ENCODE data around the gene ZNF337.
"Not testable (repeated sequence)": the region's sequence is repeated elsewhere in the genome, so short reads cannot be mapped to it uniquely, and the experiment has no call there.

The ZNF337 gene

DNA sequence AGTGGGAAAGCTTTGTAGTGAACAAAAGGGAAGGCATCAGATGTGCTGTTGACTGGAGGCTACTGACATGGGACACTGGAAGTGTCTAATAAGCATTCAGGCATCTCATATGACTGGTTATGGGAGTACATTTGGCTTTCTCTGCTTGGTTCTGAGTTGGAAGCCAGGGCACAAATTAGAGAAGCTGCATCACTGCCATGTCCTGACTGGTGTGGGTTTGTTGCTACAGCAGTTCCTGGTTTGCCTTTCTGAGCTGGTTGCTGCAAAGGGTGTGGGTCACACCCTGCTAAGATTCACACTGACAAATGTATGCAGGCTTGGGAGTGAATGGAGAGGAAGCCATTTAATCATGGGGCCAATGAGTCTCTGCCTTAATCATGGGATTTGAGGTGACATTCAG is 36.7 kb downstream of the ZNF337 start:
- no peak overlapping the region for H3K27ac ChIP-seq
- ChIA-PET CTCF (no interaction called here), POLR2A (ENCODE audit: low non-redundant PET) (no interaction called here)
- TF ChIP-seq, protein P1, sequence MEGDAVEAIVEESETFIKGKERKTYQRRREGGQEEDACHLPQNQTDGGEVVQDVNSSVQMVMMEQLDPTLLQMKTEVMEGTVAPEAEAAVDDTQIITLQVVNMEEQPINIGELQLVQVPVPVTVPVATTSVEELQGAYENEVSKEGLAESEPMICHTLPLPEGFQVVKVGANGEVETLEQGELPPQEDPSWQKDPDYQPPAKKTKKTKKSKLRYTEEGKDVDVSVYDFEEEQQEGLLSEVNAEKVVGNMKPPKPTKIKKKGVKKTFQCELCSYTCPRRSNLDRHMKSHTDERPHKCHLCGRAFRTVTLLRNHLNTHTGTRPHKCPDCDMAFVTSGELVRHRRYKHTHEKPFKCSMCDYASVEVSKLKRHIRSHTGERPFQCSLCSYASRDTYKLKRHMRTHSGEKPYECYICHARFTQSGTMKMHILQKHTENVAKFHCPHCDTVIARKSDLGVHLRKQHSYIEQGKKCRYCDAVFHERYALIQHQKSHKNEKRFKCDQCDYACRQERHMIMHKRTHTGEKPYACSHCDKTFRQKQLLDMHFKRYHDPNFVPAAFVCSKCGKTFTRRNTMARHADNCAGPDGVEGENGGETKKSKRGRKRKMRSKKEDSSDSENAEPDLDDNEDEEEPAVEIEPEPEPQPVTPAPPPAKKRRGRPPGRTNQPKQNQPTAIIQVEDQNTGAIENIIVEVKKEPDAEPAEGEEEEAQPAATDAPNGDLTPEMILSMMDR (conservative IDR thresholded peaks at IDR 0.05; ENCODE audit: low read depth): no peak
- DNase-seq (ENCODE audit: low spot score): no peak

DNA sequence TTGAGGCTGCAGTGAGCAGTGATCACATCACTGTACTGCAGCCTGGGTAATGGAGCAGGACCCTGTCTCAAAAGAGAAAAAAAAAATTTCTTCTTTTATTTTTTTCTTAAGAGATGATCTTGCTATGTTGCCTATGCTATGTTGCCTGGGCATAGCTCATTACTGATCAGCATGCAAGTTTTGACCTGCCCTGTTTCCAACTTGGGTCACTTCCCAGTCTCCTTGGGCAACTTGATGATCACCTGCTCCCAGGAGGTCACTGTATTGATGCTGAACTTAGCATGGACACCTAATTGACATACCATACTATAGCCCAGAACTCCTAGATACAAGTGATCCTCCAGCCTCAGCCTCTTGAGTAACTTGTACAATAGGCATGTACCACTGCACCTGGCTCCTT is 42.2 kb downstream of the ZNF337 start:
- CTCF ChIA-PET: interaction anchor here (0.5 kb wide), 1 partner anchor 247 kb away, joined by 3 read pairs; the partner anchor contains the start of gene GINS1
- TF ChIP-seq, protein P1 (conservative IDR thresholded peaks at IDR 0.05; ENCODE audit: low read depth): no peak
- DNase-seq (ENCODE audit: low spot score): peak; percentile 29
- POLR2A ChIA-PET (ENCODE audit: low non-redundant PET): no interaction called here
- peak overlapping the region; percentile 46 for H3K27ac ChIP-seq

DNA sequence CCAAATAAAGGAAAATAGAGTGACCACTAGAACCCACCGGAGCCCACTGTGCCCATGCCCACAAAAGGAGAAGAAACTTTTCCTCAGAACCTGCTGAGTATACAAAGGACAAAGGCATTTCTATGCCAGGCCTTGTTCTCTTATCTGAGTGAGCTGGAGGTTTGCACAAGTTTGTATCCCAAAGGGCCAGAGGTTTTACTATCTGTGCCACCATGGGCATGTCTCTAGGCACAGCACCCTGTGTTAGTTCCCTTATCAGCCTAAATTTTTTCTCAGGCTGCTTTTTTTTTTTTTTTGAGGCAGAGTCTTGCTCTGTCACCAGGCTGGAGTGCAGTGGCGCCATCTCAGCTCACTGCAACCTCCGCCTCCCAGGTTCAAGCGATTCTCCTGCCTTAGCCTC is 43.8 kb downstream of the ZNF337 start:
- POLR2A ChIA-PET (ENCODE audit: low non-redundant PET): interaction anchor here (0.6 kb wide), 1 partner anchor 13 kb away, joined by 5 read pairs; no protein-coding TSS in a partner anchor
- not testable (repeated sequence) for H3K27ac ChIP-seq; DNase-seq (ENCODE audit: low spot score)
- CTCF ChIA-PET: interaction anchor here (0.6 to 0.7 kb wide), 2 partner anchors 53 to 96 kb away, joined by 3 read pairs; no protein-coding TSS in a partner anchor

DNA sequence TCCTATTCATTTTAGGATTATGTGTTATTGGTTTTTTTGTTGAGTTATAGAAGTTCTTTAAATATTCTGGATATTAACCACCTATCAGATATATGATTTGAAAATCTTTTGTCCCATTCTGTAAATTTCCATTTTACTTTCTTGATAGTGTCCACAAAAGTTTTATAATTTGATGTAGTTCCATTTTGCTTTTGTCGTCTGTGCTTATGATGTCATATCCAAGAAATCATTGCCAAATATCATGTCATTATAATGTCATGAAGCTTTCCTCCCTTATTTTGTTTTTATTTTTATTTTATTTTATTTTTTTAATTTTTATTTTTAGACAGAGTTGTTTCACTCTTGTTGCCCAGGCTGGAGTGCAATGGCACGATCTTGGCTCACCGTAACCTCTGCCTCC is 51.8 kb downstream of the ZNF337 start:
- TF ChIP-seq, protein P1 (conservative IDR thresholded peaks at IDR 0.05; ENCODE audit: low read depth): no peak
- no peak for DNase-seq (ENCODE audit: low spot score)
- no peak overlapping the region for H3K27ac ChIP-seq
- POLR2A ChIA-PET (ENCODE audit: low non-redundant PET): no interaction called here
- CTCF ChIA-PET: no interaction called here

DNA sequence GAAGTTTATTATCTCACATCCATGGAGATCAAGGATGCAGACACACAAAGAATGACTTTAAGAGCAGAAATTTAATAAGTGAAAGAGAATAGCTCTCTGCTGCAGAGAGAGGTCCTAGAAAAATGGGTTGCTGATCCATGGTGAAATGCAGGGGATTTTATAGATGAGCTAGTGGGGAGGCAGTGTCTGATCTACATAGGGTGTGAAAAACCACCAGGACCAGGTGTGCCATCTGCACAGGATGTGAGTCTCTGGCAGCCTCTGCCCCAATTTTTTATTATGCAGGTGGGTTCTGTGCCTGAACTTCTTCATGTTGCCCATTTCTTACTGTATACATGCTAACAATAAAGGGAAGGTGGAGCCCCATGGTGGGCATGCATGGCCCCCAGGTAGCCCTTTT is 52.9 kb downstream of the ZNF337 start:
- TF ChIP-seq, protein P1 (conservative IDR thresholded peaks at IDR 0.05; ENCODE audit: low read depth): no peak
- POLR2A ChIA-PET (ENCODE audit: low non-redundant PET): no interaction called here
- CTCF ChIA-PET: no interaction called here
- H3K27ac ChIP-seq: no peak overlapping the region
- no peak for DNase-seq (ENCODE audit: low spot score)

DNA sequence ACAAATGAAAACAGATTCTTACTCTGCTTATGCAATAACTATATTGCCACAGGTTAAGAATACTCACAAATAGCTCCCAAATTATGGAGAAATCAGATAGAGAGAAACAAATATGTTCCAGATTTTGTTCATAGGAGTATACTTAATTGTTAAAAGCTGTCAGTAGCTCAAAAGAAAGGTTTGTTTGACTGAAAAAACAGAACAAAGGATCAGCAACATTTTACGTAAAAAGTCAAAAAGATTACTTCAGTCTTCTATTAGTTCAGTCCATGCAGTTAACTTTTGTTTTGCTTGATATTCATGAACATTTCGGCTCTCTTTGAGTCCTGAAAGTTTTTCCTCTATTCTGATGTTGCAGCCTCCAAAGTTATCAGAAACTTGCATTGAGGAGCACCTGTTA is 59.4 kb downstream of the ZNF337 start:
- no peak for DNase-seq (ENCODE audit: low spot score)
- POLR2A ChIA-PET (ENCODE audit: low non-redundant PET): no interaction called here
- CTCF ChIA-PET: interaction anchor here (0.6 kb wide), 1 partner anchor 1733 kb away, joined by 3 read pairs; no protein-coding TSS in a partner anchor
- H3K27ac ChIP-seq: no peak overlapping the region
- TF ChIP-seq, protein P1 (conservative IDR thresholded peaks at IDR 0.05; ENCODE audit: low read depth): no peak

DNA sequence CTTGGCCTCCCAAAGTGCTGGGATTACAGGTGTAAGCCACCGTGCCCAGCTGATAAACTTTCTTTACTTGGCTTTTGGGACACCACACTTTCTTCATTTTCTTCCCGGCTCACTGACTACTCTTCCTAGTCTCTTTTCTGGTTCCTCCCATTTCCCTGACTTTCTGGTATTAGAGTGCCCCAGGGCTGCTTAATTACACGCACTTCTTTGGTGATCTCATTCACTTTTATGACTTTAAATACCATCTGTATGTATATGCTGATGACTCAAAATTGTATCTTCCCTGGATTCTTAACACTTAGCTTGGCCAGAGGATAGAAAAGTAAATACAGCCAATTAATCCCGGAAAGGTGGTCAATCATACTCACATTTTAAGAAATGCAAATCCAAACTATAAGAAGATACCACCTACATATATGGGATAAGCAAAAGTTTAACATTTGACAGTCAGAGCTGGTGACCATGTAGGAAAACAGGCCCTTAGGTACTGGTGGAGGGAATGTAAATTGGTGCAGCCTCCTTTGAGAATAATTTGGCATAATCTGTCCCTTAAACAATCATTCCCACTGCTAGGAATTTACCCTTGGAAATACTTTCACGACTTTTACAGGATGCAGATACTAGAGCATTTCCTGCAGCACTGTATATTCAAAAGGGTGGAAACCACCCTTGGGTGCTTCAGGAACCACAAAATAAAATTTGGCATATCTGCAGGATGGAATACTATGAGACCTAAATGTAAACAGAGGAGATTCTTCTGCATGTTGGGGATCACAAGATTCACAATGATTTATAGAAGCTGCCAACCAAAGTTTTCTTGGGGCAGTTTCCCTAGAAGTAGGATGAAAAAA is 63.5 kb downstream of the ZNF337 start:
- DNase-seq (ENCODE audit: low spot score): peak; percentile 58
- H3K27ac ChIP-seq: peak overlapping the region; percentile 63; the same call in 1 of the 2 replicates
- TF ChIP-seq, protein P1 (conservative IDR thresholded peaks at IDR 0.05; ENCODE audit: low read depth): no peak
- ChIA-PET POLR2A (ENCODE audit: low non-redundant PET) (interaction anchor here (0.6 kb wide), 1 partner anchor 254 kb away, joined by 6 read pairs; no protein-coding TSS in a partner anchor), CTCF (interaction anchor here (0.6 kb wide), 1 partner anchor 145 kb away, joined by 3 read pairs; no protein-coding TSS in a partner anchor)

DNA sequence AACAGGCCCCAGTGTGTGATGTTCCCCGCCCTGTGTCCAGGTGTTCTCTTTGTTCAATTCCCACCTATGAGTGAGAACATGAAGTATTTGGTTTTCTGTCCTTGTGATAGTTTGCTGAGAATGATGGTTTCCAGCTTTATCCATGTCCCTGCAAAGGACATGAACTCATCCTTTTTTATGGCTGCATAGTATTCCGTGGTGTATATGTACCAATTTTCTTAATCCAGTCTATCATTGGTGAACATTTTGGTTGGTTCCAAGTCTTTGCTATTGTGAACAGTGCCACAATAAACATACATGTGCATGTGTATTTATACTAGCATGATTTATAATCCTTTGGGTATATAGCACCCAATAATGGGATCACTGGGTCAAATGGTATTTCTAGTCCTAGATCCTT is 66.0 kb downstream of the ZNF337 start:
- DNase-seq (ENCODE audit: low spot score); POLR2A ChIA-PET (ENCODE audit: low non-redundant PET); H3K27ac ChIP-seq; CTCF ChIA-PET: not testable (repeated sequence)
